ENCODE data around the gene KCNQ5. TPM values are rescaled to one million over a fixed set of nuclear protein-coding genes. Genes with fewer than 3 reads are reported as not detected.
"Not testable (repeated sequence)": the region's sequence is repeated elsewhere in the genome, so short reads cannot be mapped to it uniquely, and the experiment has no call there.

Gene KCNQ5
- total RNA-seq, 1 donor from 2014 or later = 1.5 TPM

DNA sequence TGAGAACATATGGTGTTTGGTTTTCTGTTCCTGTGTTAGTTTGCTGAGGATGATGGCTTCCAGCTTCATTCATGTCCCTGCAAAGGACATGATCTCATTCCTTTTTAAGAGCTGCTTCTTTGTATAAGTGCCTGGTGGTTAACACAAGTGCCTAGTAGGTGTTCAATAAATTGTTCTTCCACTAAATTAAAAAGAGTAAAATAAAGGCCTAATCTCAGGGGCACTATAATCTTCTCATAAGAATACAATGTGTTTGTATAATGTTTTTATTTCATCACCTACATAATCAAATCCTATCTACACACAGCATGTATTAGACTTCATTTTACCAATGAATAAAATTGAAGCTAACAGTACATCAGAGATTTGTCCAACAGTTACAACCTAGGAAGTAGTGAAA, 350.7 kb downstream of the KCNQ5 start:
- H3K27me3 Mint-ChIP-seq (ENCODE audit: unreplicated experiment) = peaks cover 3% of the 10 kb centered on the region

DNA sequence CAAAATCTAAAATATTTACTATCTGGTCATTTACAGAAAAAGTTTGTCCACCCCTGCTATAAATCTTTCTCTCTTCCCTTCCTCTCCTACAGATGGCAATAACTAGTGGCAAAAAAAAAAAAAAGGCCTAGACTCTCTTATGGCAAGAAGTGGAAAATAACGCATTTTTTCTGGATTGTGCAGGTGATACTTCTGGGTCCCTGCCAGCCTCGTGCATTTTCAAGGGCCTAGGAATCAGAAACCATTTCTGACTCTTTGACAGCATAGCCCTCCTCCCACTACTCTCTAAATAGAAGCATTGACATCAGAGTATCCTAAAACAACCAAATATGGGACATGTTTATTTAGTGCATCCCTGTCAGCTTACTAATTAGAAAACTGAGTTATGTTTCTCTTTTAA, 352.4 kb downstream of the KCNQ5 start:
- peaks cover 4% of the 10 kb centered on the region for H3K27me3 Mint-ChIP-seq (ENCODE audit: unreplicated experiment)
- no peaks in the 10 kb centered on the region for H3K4me1 Mint-ChIP-seq (ENCODE audit: low read depth, unreplicated experiment)
- no peaks in the 10 kb centered on the region for H3K36me3 Mint-ChIP-seq (ENCODE audit: unreplicated experiment)
- H3K4me3 Mint-ChIP-seq (ENCODE audit: unreplicated experiment) = no peak overlapping the region
- TF ChIP-seq, protein P1, sequence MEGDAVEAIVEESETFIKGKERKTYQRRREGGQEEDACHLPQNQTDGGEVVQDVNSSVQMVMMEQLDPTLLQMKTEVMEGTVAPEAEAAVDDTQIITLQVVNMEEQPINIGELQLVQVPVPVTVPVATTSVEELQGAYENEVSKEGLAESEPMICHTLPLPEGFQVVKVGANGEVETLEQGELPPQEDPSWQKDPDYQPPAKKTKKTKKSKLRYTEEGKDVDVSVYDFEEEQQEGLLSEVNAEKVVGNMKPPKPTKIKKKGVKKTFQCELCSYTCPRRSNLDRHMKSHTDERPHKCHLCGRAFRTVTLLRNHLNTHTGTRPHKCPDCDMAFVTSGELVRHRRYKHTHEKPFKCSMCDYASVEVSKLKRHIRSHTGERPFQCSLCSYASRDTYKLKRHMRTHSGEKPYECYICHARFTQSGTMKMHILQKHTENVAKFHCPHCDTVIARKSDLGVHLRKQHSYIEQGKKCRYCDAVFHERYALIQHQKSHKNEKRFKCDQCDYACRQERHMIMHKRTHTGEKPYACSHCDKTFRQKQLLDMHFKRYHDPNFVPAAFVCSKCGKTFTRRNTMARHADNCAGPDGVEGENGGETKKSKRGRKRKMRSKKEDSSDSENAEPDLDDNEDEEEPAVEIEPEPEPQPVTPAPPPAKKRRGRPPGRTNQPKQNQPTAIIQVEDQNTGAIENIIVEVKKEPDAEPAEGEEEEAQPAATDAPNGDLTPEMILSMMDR (IDR thresholded peaks at IDR 0.05; ENCODE audit: partially characterized antibody, unreplicated experiment) = no peak
- DNase-seq = no peak
- H3K9me3 Mint-ChIP-seq (ENCODE audit: unreplicated experiment) = no peaks in the 10 kb centered on the region
- no peak overlapping the region for H3K27ac Mint-ChIP-seq (ENCODE audit: unreplicated experiment)

More for the DNA sequence above, 350.7 kb downstream of the KCNQ5 start:
- no peaks in the 10 kb centered on the region for H3K36me3 Mint-ChIP-seq (ENCODE audit: unreplicated experiment)
- no peaks in the 10 kb centered on the region for H3K4me1 Mint-ChIP-seq (ENCODE audit: low read depth, unreplicated experiment)
- no peak overlapping the region for H3K4me3 Mint-ChIP-seq (ENCODE audit: unreplicated experiment)
- no peak overlapping the region for H3K27ac Mint-ChIP-seq (ENCODE audit: unreplicated experiment)
- TF ChIP-seq, protein P1 (IDR thresholded peaks at IDR 0.05; ENCODE audit: partially characterized antibody, unreplicated experiment) = no peak
- no peak for DNase-seq
- H3K9me3 Mint-ChIP-seq (ENCODE audit: unreplicated experiment) = no peaks in the 10 kb centered on the region

DNA sequence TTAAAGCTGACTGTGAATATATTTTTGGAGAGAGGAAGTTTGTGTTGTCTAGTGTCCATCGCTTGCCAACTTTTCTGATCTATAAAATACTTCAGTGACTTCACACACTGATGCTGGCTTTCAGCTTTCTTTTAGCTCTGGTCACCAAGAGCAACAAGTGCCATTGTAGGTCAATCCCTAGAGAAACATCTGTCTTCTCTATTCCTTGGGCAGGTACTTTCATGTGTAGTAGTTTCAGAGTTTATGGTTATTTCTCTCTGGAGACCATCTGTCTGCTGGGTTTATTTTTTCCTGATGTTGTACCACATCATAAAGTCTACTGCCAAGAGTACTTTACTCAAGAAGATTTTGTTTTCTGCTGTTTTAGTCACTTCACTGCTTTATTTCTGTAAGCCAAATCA, 353.5 kb downstream of the KCNQ5 start:
- DNase-seq = no peak
- Mint-ChIP-seq H3K27ac (ENCODE audit: unreplicated experiment) (no peak overlapping the region), H3K4me1 (ENCODE audit: low read depth, unreplicated experiment) (no peaks in the 10 kb centered on the region), H3K4me3 (ENCODE audit: unreplicated experiment) (no peak overlapping the region), H3K36me3 (ENCODE audit: unreplicated experiment) (no peaks in the 10 kb centered on the region), H3K9me3 (ENCODE audit: unreplicated experiment) (no peaks in the 10 kb centered on the region), H3K27me3 (ENCODE audit: unreplicated experiment) (peaks cover 5% of the 10 kb centered on the region)
- TF ChIP-seq, protein P1 (IDR thresholded peaks at IDR 0.05; ENCODE audit: partially characterized antibody, unreplicated experiment) = no peak

DNA sequence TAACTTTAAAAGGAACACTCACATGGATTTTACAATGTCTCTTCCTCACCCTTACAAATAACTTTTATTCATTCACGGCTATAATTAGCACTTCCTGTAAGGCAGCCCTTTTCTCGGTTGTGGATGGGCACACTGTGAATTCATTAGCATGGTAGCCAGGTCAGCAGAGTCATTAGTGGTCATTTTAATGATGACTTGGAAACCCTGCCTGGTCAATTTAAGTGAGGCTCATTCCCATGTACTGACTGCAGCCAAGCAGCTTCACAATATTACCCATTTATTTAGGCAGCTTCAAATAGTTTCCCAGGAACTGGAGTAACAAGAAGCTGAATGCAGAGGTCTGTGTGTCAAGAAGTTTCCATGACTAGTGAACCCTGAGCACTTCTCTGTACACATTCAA, 354.6 kb downstream of the KCNQ5 start:
- Mint-ChIP-seq H3K4me1 (ENCODE audit: low read depth, unreplicated experiment) (no peaks in the 10 kb centered on the region), H3K36me3 (ENCODE audit: unreplicated experiment) (no peaks in the 10 kb centered on the region), H3K4me3 (ENCODE audit: unreplicated experiment) (no peak overlapping the region), H3K27ac (ENCODE audit: unreplicated experiment) (no peak overlapping the region), H3K27me3 (ENCODE audit: unreplicated experiment) (peaks cover 4% of the 10 kb centered on the region), H3K9me3 (ENCODE audit: unreplicated experiment) (no peaks in the 10 kb centered on the region)
- TF ChIP-seq, protein P1 (IDR thresholded peaks at IDR 0.05; ENCODE audit: partially characterized antibody, unreplicated experiment) = no peak
- no peak for DNase-seq

DNA sequence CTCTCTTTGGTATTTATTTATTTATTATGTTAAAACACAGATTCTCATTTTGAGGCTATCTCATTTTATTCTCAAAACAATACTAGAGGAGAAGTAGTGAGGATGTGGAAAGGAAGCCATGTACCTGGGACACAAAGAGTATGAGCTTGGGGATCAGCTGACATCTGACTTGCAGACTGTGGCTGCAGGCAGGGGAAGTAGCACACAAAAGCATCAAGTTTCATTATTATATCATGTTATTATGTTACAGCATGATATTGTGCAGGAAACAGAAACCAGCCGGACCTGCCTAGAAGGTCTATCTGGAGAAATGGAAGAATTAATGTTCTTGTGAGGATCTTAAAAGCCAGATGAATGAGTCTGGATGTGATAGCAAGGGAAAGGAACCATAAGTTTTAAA, 355.2 kb downstream of the KCNQ5 start:
- Mint-ChIP-seq H3K4me3 (ENCODE audit: unreplicated experiment) (no peak overlapping the region), H3K36me3 (ENCODE audit: unreplicated experiment) (no peaks in the 10 kb centered on the region), H3K27ac (ENCODE audit: unreplicated experiment) (no peak overlapping the region), H3K27me3 (ENCODE audit: unreplicated experiment) (peaks cover 3% of the 10 kb centered on the region), H3K4me1 (ENCODE audit: low read depth, unreplicated experiment) (no peaks in the 10 kb centered on the region), H3K9me3 (ENCODE audit: unreplicated experiment) (peaks cover 1% of the 10 kb centered on the region)
- no peak for DNase-seq
- TF ChIP-seq, protein P1 (IDR thresholded peaks at IDR 0.05; ENCODE audit: partially characterized antibody, unreplicated experiment) = no peak

DNA sequence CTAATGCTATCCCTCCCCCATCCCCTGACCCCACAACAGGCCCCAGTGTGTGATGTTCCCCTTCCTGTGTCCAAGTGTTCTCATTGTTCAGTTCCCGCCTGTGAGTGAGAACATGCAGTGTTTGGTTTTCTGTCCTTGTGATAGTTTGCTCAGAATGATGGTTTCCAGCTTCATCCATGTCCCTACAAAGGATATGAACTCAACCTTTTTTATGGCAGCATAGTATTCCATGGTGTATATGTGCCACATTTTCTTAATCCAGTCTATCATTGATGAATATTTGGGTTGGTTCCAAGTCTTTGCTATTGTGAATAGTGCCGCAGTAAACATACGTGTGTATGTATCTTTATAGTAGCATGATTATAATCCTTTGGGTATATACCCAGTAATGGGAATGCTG, 356.9 kb downstream of the KCNQ5 start:
- not testable (repeated sequence) for H3K9me3 Mint-ChIP-seq (ENCODE audit: unreplicated experiment); H3K27me3 Mint-ChIP-seq (ENCODE audit: unreplicated experiment); H3K27ac Mint-ChIP-seq (ENCODE audit: unreplicated experiment); DNase-seq; H3K36me3 Mint-ChIP-seq (ENCODE audit: unreplicated experiment); H3K4me3 Mint-ChIP-seq (ENCODE audit: unreplicated experiment); H3K4me1 Mint-ChIP-seq (ENCODE audit: low read depth, unreplicated experiment)

DNA sequence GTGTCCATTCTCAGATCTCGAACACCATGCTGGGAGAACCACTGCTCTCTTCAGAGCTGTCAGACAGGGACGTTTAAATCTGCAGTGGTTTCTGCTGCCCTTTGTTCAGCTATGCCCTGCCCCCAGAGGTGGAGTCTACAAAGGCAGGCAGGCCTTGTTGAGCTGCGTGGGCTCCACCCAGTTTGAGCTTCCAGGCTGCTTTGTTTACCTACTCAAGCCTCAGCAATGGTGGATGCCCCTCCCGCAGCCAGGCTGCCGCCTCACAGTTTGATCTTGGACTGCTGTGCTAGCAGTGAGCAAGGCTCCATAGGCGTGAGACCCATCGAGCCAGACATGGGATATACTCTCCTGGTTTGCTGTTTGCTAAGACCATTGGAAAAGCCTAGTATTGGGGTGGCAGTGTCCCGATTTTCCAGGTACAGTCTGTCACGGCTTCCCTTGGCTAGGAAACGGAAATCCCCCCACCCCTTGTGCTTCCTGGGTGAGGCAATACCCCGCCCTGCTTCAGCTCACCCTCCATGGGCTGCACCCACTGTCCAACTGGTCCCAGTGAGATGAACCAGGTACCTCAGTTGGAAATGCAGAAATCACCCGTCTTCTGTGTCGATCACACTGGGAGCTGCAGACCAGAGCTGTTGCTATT, 362.4 kb downstream of the KCNQ5 start:
- not testable (repeated sequence) for H3K4me3 Mint-ChIP-seq (ENCODE audit: unreplicated experiment); H3K4me1 Mint-ChIP-seq (ENCODE audit: low read depth, unreplicated experiment); H3K9me3 Mint-ChIP-seq (ENCODE audit: unreplicated experiment); DNase-seq; H3K27ac Mint-ChIP-seq (ENCODE audit: unreplicated experiment); H3K27me3 Mint-ChIP-seq (ENCODE audit: unreplicated experiment)
- peaks cover 14% of the 10 kb centered on the region for H3K36me3 Mint-ChIP-seq (ENCODE audit: unreplicated experiment)
